Thyroid gland (tissue), 4 donors: Measurements from ENCODE around the gene RXRB. TPM values are rescaled to one million over a fixed set of nuclear protein-coding genes. Genes with fewer than 3 reads are reported as not detected.
A peak's percentile ranks its signal among the peaks of the same experiment; 100 is the strongest.

Source experiments
- DNase-seq, 2 donors: peaks; one replicate each; pipeline ENCODE4 v3.0.0-alpha.2; 2019
- H3K27ac ChIP-seq, 3 donors: fragments of 200-600 bp; sonication (generic); 1 replicate in 2 of 3; 2 replicates in 1 of 3; pipeline ENCODE4 v1.5.1; 2016 to 2019; ENCODE audit warnings: mild to moderate bottlenecking in 1 of 3, moderate library complexity in 1 of 3
- H3K27me3 ChIP-seq: fragments of 200-600 bp; sonication (generic); one replicate; pipeline ENCODE4 v1.5.1; 2019
- H3K36me3 ChIP-seq, 2 donors: fragments of 200-600 bp; sonication (generic); one replicate each; pipeline ENCODE4 v1.5.1; 2016 to 2019
- H3K4me1 ChIP-seq, 2 donors: fragments of 200-600 bp; sonication (generic); one replicate each; pipeline ENCODE4 v1.5.1; 2017 to 2019
- H3K4me3 ChIP-seq, 3 donors: fragments of 200-600 bp; sonication (generic); replicated peaks in 1 of 3; 1 replicate in 2 of 3; 2 replicates in 1 of 3; pipeline ENCODE4 v1.5.1; 2016; ENCODE audit warnings: mild to moderate bottlenecking in 1 of 3
- H3K9me3 ChIP-seq: fragments of 200-600 bp; sonication (generic); one replicate; pipeline ENCODE4 v1.5.1; 2017
- CTCF ChIP-seq, 6 experiments: fragments of 200-600 bp in 3 of 6; fragments of 450-650 bp in 3 of 6; sonication (generic) in 3 of 6; IDR thresholded peaks; one replicate each; pipeline ENCODE4 v1.5.1; 2016 to 2019; ENCODE audit warnings: antibody characterized with exemption in 6 of 6, mild to moderate bottlenecking in 2 of 6, inconsistent platforms in 1 of 6, moderate library complexity in 1 of 6
- POLR2A ChIP-seq, 2 donors: fragments of 450-650 bp; IDR thresholded peaks; one replicate each; pipeline ENCODE4 v1.6.1; 2017; ENCODE audit warnings: antibody characterized with exemption in 2 of 2, mild to moderate bottlenecking in 2 of 2, moderate library complexity in 1 of 2
- WGBS, 2 donors: methylation state at CpG; one replicate each; pipeline ENCODE4 v1.1.5; 2017; 5-methylcytosine and 5-hydroxymethylcytosine counted together
- intact Hi-C: fragments of 100-400 bp; cut with DNase I; formaldehyde crosslinking; loops from one replicate; pipeline ENCODE4 v1.15.1; 2023
- total RNA-seq, 4 donors: library from RNA; depleted of rRNA; stranded (reverse); fragments of >200 nt; gene quantifications; one replicate each; pipeline ENCODE4 v1.2.3, GENCODE V29; 2016

RXRB gene
- total RNA-seq, 4 donors from 2014 or later: 29.6 to 46.8 (median 41.2) TPM

DNA sequence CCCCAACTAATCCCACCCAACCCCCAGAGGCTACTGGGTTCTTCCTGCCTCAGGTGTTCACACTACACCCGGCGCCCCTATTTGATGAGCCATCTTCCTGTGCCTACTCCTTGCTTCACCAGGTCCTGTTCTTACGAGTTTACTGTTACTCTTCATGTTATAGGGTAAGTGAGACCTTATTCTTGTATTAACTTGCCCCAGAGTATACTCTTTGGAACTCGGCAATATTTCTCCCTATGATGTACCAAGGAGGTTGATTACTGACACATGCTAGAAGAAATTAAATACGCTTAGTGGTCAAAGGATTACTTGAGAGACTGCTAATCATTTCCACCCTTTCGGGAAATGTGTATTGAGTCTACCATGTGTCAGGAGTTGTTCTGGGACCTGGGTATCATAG is 16.8 kb upstream of the RXRB start:
- no peak for TF ChIP-seq POLR2A (IDR thresholded peaks at IDR 0.05)
- no peak for TF ChIP-seq CTCF (IDR thresholded peaks at IDR 0.05)
- DNase-seq: no peak
- Histone ChIP-seq H3K4me1 (peaks cover 14 to 19% of the 10 kb centered on the region in 2 donors), H3K4me3 (no peak overlapping the region), H3K9me3 (no peaks in the 10 kb centered on the region), H3K36me3 (no peaks in the 10 kb centered on the region), H3K27me3 (no peaks in the 10 kb centered on the region), H3K27ac (no peak overlapping the region)
- WGBS, 2 donors: 88 to 95% methylated on average over 6 of the region's 6 CpGs
- intact Hi-C loops: no loop called here

- peaks cover 14 to 19% of the 10 kb centered on the region in 2 donors for H3K4me1 ChIP-seq
Measured at GRCh38 chr6:33216117-33216649, 15.7 kb upstream of the RXRB start.

DNA sequence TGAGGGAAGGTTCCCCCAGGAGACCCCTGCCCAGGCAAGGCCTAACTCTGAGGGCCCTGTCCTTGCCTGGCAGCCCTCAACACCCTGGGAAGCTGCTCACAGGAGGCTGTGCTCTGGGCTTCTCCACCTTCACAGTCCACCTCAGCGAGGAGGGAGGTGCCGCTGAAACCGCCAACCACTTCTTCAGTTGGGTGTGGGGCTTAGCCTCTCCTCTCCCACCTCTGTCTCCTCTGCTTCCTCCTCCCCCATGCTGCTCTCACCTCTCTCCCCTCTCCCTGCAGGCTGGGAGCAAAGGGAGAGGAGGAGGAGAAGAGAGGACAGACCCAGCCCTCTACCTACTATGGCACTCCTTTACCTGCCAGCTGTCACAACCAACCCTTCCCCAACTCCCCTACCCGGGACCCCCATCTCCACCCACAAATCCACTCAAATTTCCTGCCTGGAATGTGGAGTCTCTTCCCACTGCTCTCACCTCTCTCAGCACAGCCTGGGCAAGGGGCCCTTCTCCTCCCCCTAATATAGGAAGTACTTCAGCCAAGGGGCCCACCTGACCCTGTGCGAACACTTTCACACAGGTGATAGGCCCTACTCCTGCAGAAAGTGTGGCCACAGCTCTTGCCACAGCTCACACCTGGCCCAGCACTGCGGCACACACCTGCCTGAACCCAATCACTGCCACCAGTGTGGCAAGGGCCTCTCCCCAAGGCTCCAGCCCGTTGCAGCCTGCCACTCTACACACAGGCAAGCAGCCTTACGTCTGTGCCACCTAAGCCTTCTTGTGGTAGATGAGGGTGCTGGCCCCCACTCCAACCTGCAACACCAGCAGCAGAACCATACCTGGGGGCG is 15.0 kb upstream of the RXRB start:
- no peak overlapping the region for H3K4me3 ChIP-seq
- TF ChIP-seq POLR2A (IDR thresholded peaks at IDR 0.05) (no peak), CTCF (IDR thresholded peaks at IDR 0.05) (no peak)
- H3K27me3 ChIP-seq: no peaks in the 10 kb centered on the region
- H3K9me3 ChIP-seq: no peaks in the 10 kb centered on the region
- intact Hi-C loops: no loop called here
- 68 to 77% methylated on average over 7 to 8 of the region's 9 CpGs for WGBS, 2 donors
- H3K4me1 ChIP-seq: peaks cover 14 to 19% of the 10 kb centered on the region in 2 donors
- H3K36me3 ChIP-seq: no peaks in the 10 kb centered on the region
- no peak for DNase-seq
- H3K27ac ChIP-seq: no peak overlapping the region

More at GRCh38 chr6:33216117-33216649, 15.7 kb upstream of the RXRB start:
- intact Hi-C loops: no loop called here
- H3K9me3 ChIP-seq: no peaks in the 10 kb centered on the region
- no peak for DNase-seq
- WGBS, 2 donors: 61 to 83% methylated on average over 2 to 4 of the region's 4 CpGs
- no peak overlapping the region for H3K4me3 ChIP-seq
- H3K27me3 ChIP-seq: no peaks in the 10 kb centered on the region
- H3K36me3 ChIP-seq: no peaks in the 10 kb centered on the region
- no peak for TF ChIP-seq POLR2A (IDR thresholded peaks at IDR 0.05)
- no peak for TF ChIP-seq CTCF (IDR thresholded peaks at IDR 0.05)
- H3K27ac ChIP-seq: no peak overlapping the region

GRCh38 chr6:33213989-33214335 is 13.5 kb upstream of the RXRB start:
- DNase-seq: no peak
- H3K9me3 ChIP-seq: no peaks in the 10 kb centered on the region
- 15 to 16% methylated on average over 9 of the region's 9 CpGs for WGBS, 2 donors
- TF ChIP-seq POLR2A (IDR thresholded peaks at IDR 0.05) (no peak), CTCF (IDR thresholded peaks at IDR 0.05) (no peak)
- H3K4me3 ChIP-seq: peak overlapping the region in 1 of 3 donors; percentile 31
- peak overlapping the region in 1 of 3 donors; percentile 36 for H3K27ac ChIP-seq
- intact Hi-C loops: no loop called here
- H3K4me1 ChIP-seq: peaks cover 17 to 19% of the 10 kb centered on the region in 2 donors
- H3K27me3 ChIP-seq: no peaks in the 10 kb centered on the region
- H3K36me3 ChIP-seq: peaks cover 0 to 8% of the 10 kb centered on the region in 2 donors
